ENCODE results near the gene NEK11. TPM values are rescaled to one million over a fixed set of nuclear protein-coding genes. Genes with fewer than 3 reads are reported as not detected.
A peak's percentile ranks its signal among the peaks of the same experiment; 100 is the strongest.
"Not testable (repeated sequence)": the region's sequence is repeated elsewhere in the genome, so short reads cannot be mapped to it uniquely, and the experiment has no call there.

The NEK11 gene
- polyA plus RNA-seq, 1 experiment = 2.6 TPM

DNA sequence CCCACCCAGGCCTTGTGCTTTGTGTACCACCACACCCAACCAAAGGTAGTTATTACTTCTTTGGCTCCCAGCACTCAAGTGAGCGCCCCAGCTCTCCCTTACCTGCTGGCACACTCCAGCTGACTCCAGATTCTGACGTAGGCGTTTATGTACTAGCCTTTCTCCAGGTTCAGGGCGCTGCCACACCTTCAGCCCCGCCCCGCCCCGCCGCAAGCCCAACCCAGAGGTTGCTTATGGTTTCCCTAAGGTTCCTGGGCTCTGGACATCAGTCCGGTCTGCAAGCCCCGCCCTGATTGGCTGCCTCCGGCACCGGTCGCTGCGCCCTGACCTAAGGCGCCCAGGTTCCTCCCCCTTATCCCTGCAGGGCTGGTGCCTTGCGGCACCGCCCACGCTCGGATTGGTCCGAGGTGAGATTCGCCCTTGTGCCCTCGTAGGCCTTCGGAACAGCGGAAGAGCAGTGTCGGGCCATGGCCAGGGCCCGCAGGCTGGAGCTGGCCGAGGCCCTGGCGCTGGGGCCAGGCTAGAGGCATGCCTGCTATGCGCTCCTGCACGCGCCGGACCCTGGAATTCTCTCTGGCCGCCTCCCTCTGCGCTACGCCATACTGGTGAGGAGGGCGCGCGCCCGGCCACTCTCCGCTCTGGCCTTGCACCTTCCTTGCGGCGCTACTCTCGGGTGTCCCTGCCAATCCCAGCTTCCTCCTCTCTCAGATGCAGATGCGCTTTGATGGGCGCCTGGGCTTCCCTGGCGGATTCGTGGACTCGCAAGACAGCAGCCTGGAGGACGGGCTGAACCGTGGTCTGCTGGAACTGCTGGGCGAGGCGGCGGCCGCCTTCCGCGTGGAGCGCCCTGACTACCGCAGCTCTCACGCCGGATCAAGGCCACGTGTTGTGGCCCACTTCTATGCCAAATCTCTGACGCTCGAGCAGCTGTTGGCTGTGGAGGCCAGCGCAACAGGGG lies 335.1 kb downstream of the NEK11 start:
- DNase-seq (ENCODE audit: low read depth) = no peak
- Histone ChIP-seq H3K27me3 (ENCODE audit: control insufficient read depth, insufficient read depth, low read length) (no peaks in the 10 kb centered on the region), H3K36me3 (ENCODE audit: control insufficient read depth, insufficient read depth, low read length) (no peaks in the 10 kb centered on the region), H3K4me3 (ENCODE audit: low read depth, low read length) (peak overlapping the region; percentile 9)
- no peak for TF ChIP-seq CTCF (IDR thresholded peaks at IDR 0.05; ENCODE audit: insufficient read depth, low read depth, low read length)
- POLR2A ChIA-PET = no interaction called here
- CTCF ChIA-PET = interaction anchor here (0.5 to 1.0 kb wide), 3 partner anchors 9 to 328 kb away, joined by 3 to 4 read pairs (median 3); no protein-coding TSS in a partner anchor

GRCh38 chr3:131363275-131363674 lies 336.6 kb downstream of the NEK11 start:
- Histone ChIP-seq H3K27me3 (ENCODE audit: control insufficient read depth, insufficient read depth, low read length) (no peaks in the 10 kb centered on the region), H3K36me3 (ENCODE audit: control insufficient read depth, insufficient read depth, low read length) (no peaks in the 10 kb centered on the region), H3K4me3 (ENCODE audit: low read depth, low read length) (no peak overlapping the region)
- CTCF ChIA-PET = interaction anchor here (1.3 kb wide), 1 partner anchor 9 kb away, joined by 3 read pairs; no protein-coding TSS in a partner anchor
- POLR2A ChIA-PET = no interaction called here
- no peak for TF ChIP-seq CTCF (IDR thresholded peaks at IDR 0.05; ENCODE audit: insufficient read depth, low read depth, low read length)
- DNase-seq (ENCODE audit: low read depth) = no peak

DNA sequence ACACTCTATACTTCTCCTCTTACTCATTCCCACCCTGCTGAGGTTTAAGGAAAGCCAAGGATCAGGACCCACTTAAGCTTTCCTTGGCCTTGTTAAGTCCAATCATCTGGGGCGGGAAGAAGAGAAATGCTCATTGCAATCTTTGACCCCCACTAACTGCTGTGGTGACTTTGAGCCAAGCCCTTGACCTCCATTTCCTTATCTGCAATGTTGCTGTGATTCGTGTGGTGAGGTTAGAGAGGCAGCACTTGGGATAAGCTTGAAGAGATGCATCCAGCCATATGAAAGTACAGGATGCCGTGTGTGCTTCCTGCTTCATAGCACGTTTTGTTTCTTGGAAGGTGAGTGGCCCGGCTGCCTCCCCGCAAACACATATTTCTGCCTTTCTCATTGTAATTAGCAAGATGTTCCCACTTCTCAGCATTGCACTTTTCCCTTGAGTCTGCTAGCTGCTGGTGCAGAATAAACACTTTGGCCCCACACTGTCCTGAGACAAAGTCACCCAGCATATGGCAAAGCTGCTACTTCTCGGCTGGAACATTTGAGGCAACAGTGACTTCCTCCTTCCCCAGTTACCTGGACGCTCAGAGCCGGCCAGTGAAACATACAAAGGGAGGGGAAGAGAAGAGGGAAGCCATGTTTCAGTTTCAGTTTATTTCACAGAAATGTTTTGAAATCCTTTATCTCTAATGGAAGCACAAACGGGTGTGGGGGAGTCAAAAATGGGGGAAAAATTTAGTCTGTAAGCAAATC lies 344.4 kb downstream of the NEK11 start:
- DNase-seq (ENCODE audit: low read depth) = no peak
- POLR2A ChIA-PET = no interaction called here
- Histone ChIP-seq H3K36me3 (ENCODE audit: control insufficient read depth, insufficient read depth, low read length) (peaks cover 2% of the 10 kb centered on the region), H3K4me3 (ENCODE audit: low read depth, low read length) (no peak overlapping the region), H3K27me3 (ENCODE audit: control insufficient read depth, insufficient read depth, low read length) (no peaks in the 10 kb centered on the region)
- CTCF ChIA-PET = interaction anchor here (0.8 kb wide), 1 partner anchor 9 kb away, joined by 3 read pairs; no protein-coding TSS in a partner anchor
- TF ChIP-seq CTCF (IDR thresholded peaks at IDR 0.05; ENCODE audit: insufficient read depth, low read depth, low read length) = no peak

DNA sequence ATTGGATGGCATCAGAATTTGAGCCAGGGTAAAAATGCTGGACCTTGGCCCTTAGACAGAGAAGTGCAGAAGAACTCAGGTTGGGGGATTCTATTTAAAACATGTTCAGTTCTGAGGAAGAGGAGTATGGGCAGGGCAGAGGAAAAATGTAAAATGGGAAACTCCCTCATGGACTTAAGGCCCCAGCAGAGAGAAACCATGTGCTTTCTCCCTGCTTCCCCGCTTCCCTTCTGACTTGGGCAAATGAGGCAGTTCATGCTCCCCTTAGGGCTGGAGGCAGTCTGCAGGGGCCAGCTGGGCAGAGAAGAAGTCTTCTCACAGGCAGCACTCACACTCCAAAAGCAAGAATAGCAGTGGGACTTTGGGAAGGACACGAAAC lies 345.0 kb downstream of the NEK11 start:
- Histone ChIP-seq H3K36me3 (ENCODE audit: control insufficient read depth, insufficient read depth, low read length) (peaks cover 4% of the 10 kb centered on the region), H3K4me3 (ENCODE audit: low read depth, low read length) (no peak overlapping the region), H3K27me3 (ENCODE audit: control insufficient read depth, insufficient read depth, low read length) (no peaks in the 10 kb centered on the region)
- CTCF ChIA-PET = interaction anchor here (0.8 to 0.9 kb wide), 2 partner anchors 8 to 9 kb away, joined by 3 read pairs; no protein-coding TSS in a partner anchor
- TF ChIP-seq CTCF (IDR thresholded peaks at IDR 0.05; ENCODE audit: insufficient read depth, low read depth, low read length) = no peak
- POLR2A ChIA-PET = no interaction called here
- DNase-seq (ENCODE audit: low read depth) = no peak

DNA sequence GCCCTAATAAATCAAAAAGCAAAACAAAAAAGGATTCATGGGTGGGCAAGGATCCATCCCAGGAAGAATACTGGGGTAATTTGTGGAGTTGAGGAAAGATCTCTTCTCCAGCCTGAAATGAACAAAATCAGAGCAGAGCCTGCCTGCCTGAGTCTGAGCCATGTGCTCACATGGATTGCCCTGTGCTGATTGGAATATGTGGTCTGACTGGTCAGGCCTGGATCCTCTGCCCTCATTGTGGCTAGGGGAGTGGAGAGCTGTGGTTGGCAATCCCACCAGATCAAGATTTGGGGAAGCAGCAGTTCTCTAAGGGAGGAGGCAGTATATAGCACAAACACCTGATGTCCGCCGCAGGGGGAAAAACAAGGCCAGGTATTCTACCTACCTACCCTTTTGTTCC lies 348.1 kb downstream of the NEK11 start:
- no peak for TF ChIP-seq CTCF (IDR thresholded peaks at IDR 0.05; ENCODE audit: insufficient read depth, low read depth, low read length)
- H3K4me3 ChIP-seq (ENCODE audit: low read depth, low read length) = no peak overlapping the region
- peaks cover 4% of the 10 kb centered on the region for H3K36me3 ChIP-seq (ENCODE audit: control insufficient read depth, insufficient read depth, low read length)
- ChIA-PET POLR2A (no interaction called here), CTCF (no interaction called here)
- no peaks in the 10 kb centered on the region for H3K27me3 ChIP-seq (ENCODE audit: control insufficient read depth, insufficient read depth, low read length)
- no peak for DNase-seq (ENCODE audit: low read depth)

- H3K4me3 ChIP-seq (ENCODE audit: low read depth, low read length) = peak overlapping the region; percentile 95
- ChIA-PET POLR2A (interaction anchor here (0.5 kb wide), 1 partner anchor 142 kb away, joined by 4 read pairs; no protein-coding TSS in a partner anchor), CTCF (interaction anchor here (1.3 to 1.7 kb wide), 2 partner anchors 16 to 21 kb away, joined by 4 to 6 read pairs; no protein-coding TSS in a partner anchor)
- not testable (repeated sequence) for H3K36me3 ChIP-seq (ENCODE audit: control insufficient read depth, insufficient read depth, low read length); H3K27me3 ChIP-seq (ENCODE audit: control insufficient read depth, insufficient read depth, low read length); DNase-seq (ENCODE audit: low read depth)
Measured at GRCh38 chr3:131380821-131381444, 354.3 kb downstream of the NEK11 start.

All from BJ (cell line).